ACC112 (cell line): ENCODE results near the gene TCF21.

Experiments used
- H2AFZ ChIP-seq: fragments of 200-600 bp; sonication (generic); one replicate; pipeline ENCODE4 v1.6.0; 2017; ENCODE audit warnings: antibody characterized with exemption, low read length; ENCODE audit not compliant: unreplicated experiment
- H3K27ac ChIP-seq: fragments of 200-600 bp; sonication (generic); 2 replicates; pipeline ENCODE4 v1.5.1; 2014; ENCODE audit warnings: low read depth, mild to moderate bottlenecking, antibody characterized with exemption, low read length, moderate library complexity
- H3K27me3 ChIP-seq: fragments of 200-600 bp; sonication (generic); 2 replicates; pipeline ENCODE4 v1.6.1; 2014; ENCODE audit warnings: mild to moderate bottlenecking, antibody characterized with exemption, low read length, moderate library complexity, mixed read lengths; ENCODE audit not compliant: insufficient read depth
- H3K36me3 ChIP-seq: fragments of 200-600 bp; sonication (generic); 2 replicates; pipeline ENCODE4 v1.6.1; 2016; ENCODE audit warnings: mild to moderate bottlenecking, antibody characterized with exemption, low read length, moderate library complexity, mixed read lengths; ENCODE audit not compliant: insufficient read depth
- H3K4me1 ChIP-seq: fragments of 200-600 bp; sonication (generic); one replicate; pipeline ENCODE4 v1.6.1; 2016; ENCODE audit warnings: low read length, mixed read lengths; ENCODE audit not compliant: insufficient read depth, unreplicated experiment, control insufficient read depth
- H3K4me3 ChIP-seq: fragments of 200-600 bp; sonication (generic); 2 replicates; pipeline ENCODE4 v1.5.1; 2014; ENCODE audit warnings: mild to moderate bottlenecking, low read depth, low read length
- H3K79me2 ChIP-seq: fragments of 200-600 bp; sonication (generic); one replicate; pipeline ENCODE4 v1.6.0; 2016; ENCODE audit warnings: low read length; ENCODE audit not compliant: control insufficient read depth, unreplicated experiment, insufficient read depth

Gene TCF21

GRCh38 chr6:133889557-133890403 lies 867 bp downstream of the TCF21 start:
- H3K27me3 ChIP-seq: peaks cover 71% of the 10 kb centered on the region
- no peak overlapping the region for H2AFZ ChIP-seq
- no peaks in the 10 kb centered on the region for H3K79me2 ChIP-seq
- no peaks in the 10 kb centered on the region for H3K4me1 ChIP-seq
- H3K4me3 ChIP-seq: peak overlapping the region; percentile 25; the same call in 1 of the 2 replicates
- H3K36me3 ChIP-seq: no peaks in the 10 kb centered on the region
- no peak overlapping the region for H3K27ac ChIP-seq

GRCh38 chr6:133890711-133891148 lies 1.8 kb downstream of the TCF21 start:
- Histone ChIP-seq H3K4me3 (peak overlapping the region; percentile 80), H3K79me2 (no peaks in the 10 kb centered on the region), H3K27ac (no peak overlapping the region), H3K4me1 (no peaks in the 10 kb centered on the region), H2AFZ (peak overlapping the region; percentile 44), H3K36me3 (no peaks in the 10 kb centered on the region), H3K27me3 (peaks cover 80% of the 10 kb centered on the region)

GRCh38 chr6:133891149-133891926 lies 2.4 kb downstream of the TCF21 start:
- H3K4me3 ChIP-seq: peak overlapping the region; percentile 80
- H3K27ac ChIP-seq: no peak overlapping the region
- no peaks in the 10 kb centered on the region for H3K36me3 ChIP-seq
- peaks cover 86% of the 10 kb centered on the region for H3K27me3 ChIP-seq
- no peaks in the 10 kb centered on the region for H3K79me2 ChIP-seq
- H3K4me1 ChIP-seq: no peaks in the 10 kb centered on the region
- peak overlapping the region; percentile 88 for H2AFZ ChIP-seq

GRCh38 chr6:133891927-133892812 lies 3.3 kb downstream of the TCF21 start:
- Histone ChIP-seq H3K27me3 (peaks cover 92% of the 10 kb centered on the region), H2AFZ (peak overlapping the region; percentile 88), H3K79me2 (no peaks in the 10 kb centered on the region), H3K4me3 (peak overlapping the region; percentile 80), H3K36me3 (no peaks in the 10 kb centered on the region), H3K27ac (no peak overlapping the region), H3K4me1 (no peaks in the 10 kb centered on the region)

- no peak overlapping the region for H3K27ac ChIP-seq
- no peak overlapping the region for H3K4me3 ChIP-seq
- H2AFZ ChIP-seq: no peak overlapping the region
- peaks cover 86% of the 10 kb centered on the region for H3K27me3 ChIP-seq
- H3K4me1 ChIP-seq: no peaks in the 10 kb centered on the region
- no peaks in the 10 kb centered on the region for H3K79me2 ChIP-seq
- no peaks in the 10 kb centered on the region for H3K36me3 ChIP-seq
Observed at GRCh38 chr6:133892813-133893691, 4.1 kb downstream of the TCF21 start.

- Histone ChIP-seq H3K4me1 (no peaks in the 10 kb centered on the region), H3K27ac (no peak overlapping the region), H3K4me3 (no peak overlapping the region), H2AFZ (no peak overlapping the region), H3K36me3 (no peaks in the 10 kb centered on the region), H3K27me3 (peaks cover 79% of the 10 kb centered on the region), H3K79me2 (no peaks in the 10 kb centered on the region)
Observed at GRCh38 chr6:133893946-133894345, 5.0 kb downstream of the TCF21 start.

GRCh38 chr6:133894369-133894768 lies 5.5 kb downstream of the TCF21 start:
- Histone ChIP-seq H3K27me3 (peaks cover 75% of the 10 kb centered on the region), H3K79me2 (no peaks in the 10 kb centered on the region), H3K27ac (no peak overlapping the region), H3K4me1 (no peaks in the 10 kb centered on the region), H2AFZ (no peak overlapping the region), H3K36me3 (no peaks in the 10 kb centered on the region), H3K4me3 (no peak overlapping the region)

GRCh38 chr6:133894795-133895358 lies 6.0 kb downstream of the TCF21 start:
- Histone ChIP-seq H3K27me3 (peaks cover 70% of the 10 kb centered on the region), H3K27ac (no peak overlapping the region), H3K79me2 (no peaks in the 10 kb centered on the region)

GRCh38 chr6:133895573-133896343 lies 6.8 kb downstream of the TCF21 start:
- Histone ChIP-seq H3K79me2 (no peaks in the 10 kb centered on the region), H2AFZ (no peak overlapping the region), H3K36me3 (no peaks in the 10 kb centered on the region), H3K27ac (no peak overlapping the region), H3K4me1 (no peaks in the 10 kb centered on the region), H3K4me3 (peak overlapping the region; percentile 67), H3K27me3 (peaks cover 61% of the 10 kb centered on the region)

More at GRCh38 chr6:133894795-133895358, 6.0 kb downstream of the TCF21 start:
- no peak overlapping the region for H2AFZ ChIP-seq
- no peak overlapping the region for H3K4me3 ChIP-seq
- H3K36me3 ChIP-seq: no peaks in the 10 kb centered on the region
- H3K4me1 ChIP-seq: no peaks in the 10 kb centered on the region
